ENCODE measurements around the gene EPAS1. TPM values are rescaled to one million over a fixed set of nuclear protein-coding genes. Genes with fewer than 3 reads are reported as not detected.

Gene EPAS1
- total and polyA plus RNA-seq, 2 of the 13 experiments (the other 11 are each of a cell fraction or from before 2014, with no cell fraction given), result 47.1 to 182 TPM

GRCh38 chr2:46315103-46315890 lies 18.1 kb downstream of the EPAS1 start:
- CTCF ChIA-PET (ENCODE audit: low intra/inter-chr PET ratio, low total read pairs), result no interaction called here
- POLR2A ChIA-PET, result interaction anchor here (0.6 to 4.8 kb wide), 8 partner anchors 8 to 86 kb away, joined by 4 to 16 read pairs (median 6); partner anchors contain the start of gene EPAS1
- peaks cover 32% of the 10 kb centered on the region; the same call in 1 of the 2 replicates for H4K20me1 ChIP-seq (ENCODE audit: insufficient read depth, low read length)
- no peak overlapping the region for H2AFZ ChIP-seq (ENCODE audit: low read length)
- DNase-seq (ENCODE audit: low spot score) (peak; percentile 97), FAIRE-seq (peak; percentile 83), ATAC-seq (peak; percentile 90)
- H3K4me1 ChIP-seq (ENCODE audit: insufficient read depth, low read length), result peaks cover 99% of the 10 kb centered on the region
- peaks cover 0 to 6% of the 10 kb centered on the region in 2 experiments; a peak in 2 of 5 replicates for H3K36me3 ChIP-seq (replicated peaks in 1 of 2; ENCODE audit: control insufficient read depth in 1 of 2, insufficient read depth in 2 of 2, low read length in 2 of 2)
- H3K4me3 ChIP-seq (replicated peaks in 1 of 3; ENCODE audit: insufficient read depth in 1 of 3, low read depth in 2 of 3, low read length in 3 of 3), result peak overlapping the region in 2 of 3 experiments; percentile 12 to 47; a peak in 5 of 6 replicates
- in situ Hi-C loops (cut with HindIII; ENCODE audit: extremely low pct_ligation_motif_present, low pct_unique_long_range_greater_than_20kb) (no loop called here), intact Hi-C loops (cut with micrococcal nuclease; ENCODE audit: unreplicated experiment) (loop anchor here (1.0 kb wide), 2 partner anchors 8 to 16 kb away; no protein-coding TSS in a partner anchor)
- WGBS (ENCODE audit: low lambda C conversion rate), result 6% methylated on average over 11 of the region's 11 CpGs
- peak overlapping the region; percentile 40 for H3K9ac ChIP-seq (ENCODE audit: insufficient read depth, low read depth, low read length)
- BruUV-seq (replicated peaks), result TSS peak; percentile 59
- peaks cover 97% of the 10 kb centered on the region for H3K79me2 ChIP-seq (ENCODE audit: insufficient read depth, low read length)
- peak overlapping the region; percentile 66 for H3K27ac ChIP-seq (ENCODE audit: extremely low read length, insufficient read depth, low read length)
- peak overlapping the region; percentile 69 for H3K4me2 ChIP-seq (ENCODE audit: low read depth, low read length)
- H3K9me3 ChIP-seq (ENCODE audit: low read length), result no peaks in the 10 kb centered on the region
- no peaks in the 10 kb centered on the region for H3K27me3 ChIP-seq (ENCODE audit: control insufficient read depth in 1 of 2, insufficient read depth in 2 of 2, low read length in 2 of 2)
- TF ChIP-seq NFIB (CRISPR knock-in tag; IDR thresholded peaks at IDR 0.05; ENCODE audit: borderline replicate concordance) (no peak), KDM4B (CRISPR knock-in tag; IDR thresholded peaks at IDR 0.05) (no peak), ZNF781 (CRISPR knock-in tag; IDR thresholded peaks at IDR 0.05; ENCODE audit: borderline replicate concordance, not compliant biosample characterization) (peak; percentile 98), BRCA1 (CRISPR knock-in tag; IDR thresholded peaks at IDR 0.05) (peak; percentile 70; the same call in 1 of the 2 replicates), ZNF552 (CRISPR knock-in tag; IDR thresholded peaks at IDR 0.05; ENCODE audit: borderline replicate concordance) (0 out of 2 replicates have a peak, but pooled peaks have one; percentile 37), MIXL1 (CRISPR knock-in tag; IDR thresholded peaks at IDR 0.05) (0 out of 2 replicates have a peak, but pooled peaks have one; percentile 52), NR2F2 (IDR thresholded peaks at IDR 0.05; ENCODE audit: borderline replicate concordance, low read depth) (peak; percentile 30; the same call in 1 of the 2 replicates), CAMTA2 (CRISPR knock-in tag; IDR thresholded peaks at IDR 0.05; ENCODE audit: borderline replicate concordance) (no peak), SOX13 (IDR thresholded peaks at IDR 0.05) (no peak; the same call in 1 of the 2 replicates), SOX13 (CRISPR knock-in tag; conservative IDR thresholded peaks at IDR 0.05 in 1 of 2, IDR thresholded peaks at IDR 0.05 in 1 of 2) (peak in 1 of 2 experiments; percentile 78; a peak in 2 of 4 replicates), DMAP1 (CRISPR knock-in tag; IDR thresholded peaks at IDR 0.05) (peak; percentile 91), THRA (CRISPR knock-in tag; IDR thresholded peaks at IDR 0.05; ENCODE audit: borderline replicate concordance) (peak; percentile 87; the same call in 1 of the 2 replicates), ZNF687 (CRISPR knock-in tag; IDR thresholded peaks at IDR 0.05) (peak; percentile 99), KDM5B (CRISPR knock-in tag; IDR thresholded peaks at IDR 0.05; ENCODE audit: borderline replicate concordance) (peak; percentile 93; the same call in 1 of the 2 replicates), CSRNP1 (CRISPR knock-in tag; IDR thresholded peaks at IDR 0.05) (peak; percentile 71), ZNF431 (CRISPR knock-in tag; IDR thresholded peaks at IDR 0.05; ENCODE audit: borderline replicate concordance, low read depth) (peak; percentile 48; the same call in 1 of the 2 replicates)
